Activated CD4-positive, alpha-beta T cell treated with anti-CD3 and anti-CD28 coated beads, Interleukin-2, amount 50 U/mL, for 24 hours (primary cell): Measurements from ENCODE around the gene SLC6A17.

Source experiments
- DNase-seq, 2 donors: peaks; one replicate each; pipeline ENCODE4 v3.0.0-alpha.2; 2020; ENCODE audit warnings: low read depth in 1 of 2, low spot score in 1 of 2

Gene SLC6A17

GRCh38 chr1:110239441-110240430 lies 89.4 kb downstream of the SLC6A17 start:
- DNase-seq: no peak

GRCh38 chr1:110240476-110241210 lies 90.3 kb downstream of the SLC6A17 start:
- no peak for DNase-seq

DNA sequence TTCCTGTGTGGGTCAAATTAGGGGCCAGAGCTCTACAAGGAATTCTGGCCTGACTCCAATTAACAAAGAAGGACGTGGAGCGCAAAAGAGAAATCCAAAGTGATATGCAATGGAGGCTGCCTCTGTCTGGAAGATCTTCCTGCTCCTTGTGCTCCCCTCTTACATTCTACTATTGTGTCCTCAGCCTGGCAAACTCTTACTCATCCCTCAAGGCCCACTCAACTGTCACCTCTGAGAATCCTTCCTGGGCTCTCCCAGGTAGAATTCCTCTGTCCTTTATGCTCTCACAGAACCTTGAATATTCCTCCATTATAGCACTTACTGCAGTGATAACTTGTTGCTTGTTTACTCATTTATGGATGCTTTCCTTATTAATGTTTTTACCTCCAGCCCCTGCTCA lies 91.2 kb downstream of the SLC6A17 start:
- no peak for DNase-seq

DNA sequence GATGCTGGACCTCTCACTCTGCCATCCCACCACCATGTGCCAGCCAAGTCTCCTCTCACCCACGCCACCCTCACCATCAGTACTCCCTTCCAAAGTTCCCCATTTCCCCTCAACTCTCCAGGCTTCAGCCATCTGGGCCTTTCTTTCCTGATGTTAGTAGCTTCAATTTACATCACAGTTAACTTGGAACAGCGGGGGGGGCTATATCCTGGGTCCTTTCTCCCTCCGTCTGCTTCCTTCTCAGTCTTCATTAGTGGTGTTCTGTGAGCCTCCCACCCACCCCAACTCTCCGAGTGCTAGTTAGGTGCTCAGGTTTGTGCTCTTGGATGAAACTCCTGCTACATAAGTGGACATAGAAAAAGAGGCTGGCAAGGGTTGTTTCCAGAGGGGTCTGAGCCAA lies 91.8 kb downstream of the SLC6A17 start:
- DNase-seq: no peak

- DNase-seq: no peak
Observed at GRCh38 chr1:110242731-110243130, 92.4 kb downstream of the SLC6A17 start.

DNA sequence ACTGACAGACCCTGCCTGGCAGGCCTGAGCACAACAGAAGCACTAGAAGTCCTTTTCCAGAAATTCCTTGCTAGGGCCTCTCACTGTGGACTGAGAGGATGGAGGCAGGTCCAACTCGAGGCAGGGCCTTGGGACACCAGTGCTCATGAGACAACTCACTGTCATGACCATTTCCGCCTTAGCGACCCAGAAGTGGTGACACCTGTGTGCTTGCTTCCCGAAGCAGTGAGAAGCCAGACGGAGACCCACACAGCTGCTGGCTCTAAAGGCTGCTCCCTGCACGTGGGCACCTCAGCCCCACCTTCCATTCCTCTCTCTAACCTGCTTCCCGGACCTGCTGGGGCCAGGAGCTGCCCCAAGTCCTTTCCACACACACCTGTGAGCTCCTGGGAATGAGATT lies 92.9 kb downstream of the SLC6A17 start:
- no peak for DNase-seq

DNA sequence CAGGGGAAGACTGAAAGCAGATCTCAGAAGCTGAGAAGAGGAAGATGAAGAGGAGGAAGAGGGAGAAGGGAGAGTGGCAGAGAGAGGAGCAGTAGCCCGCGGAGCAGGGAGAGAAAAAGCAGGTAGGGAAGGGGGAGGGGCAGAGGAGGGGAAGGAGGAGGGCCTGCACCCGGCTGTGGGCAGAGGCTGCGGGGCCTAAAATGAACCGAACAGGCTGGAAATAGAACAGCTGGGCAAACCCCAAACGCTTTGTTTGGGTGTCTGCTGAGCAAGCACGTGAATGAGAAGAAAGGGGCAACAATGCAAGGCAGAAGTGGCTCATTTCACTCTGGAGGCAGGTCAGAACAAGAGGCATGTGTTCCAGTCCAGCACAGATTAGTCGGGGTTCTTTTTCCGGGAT lies 93.3 kb downstream of the SLC6A17 start:
- no peak for DNase-seq

GRCh38 chr1:110245876-110246620 lies 95.8 kb downstream of the SLC6A17 start:
- no peak for DNase-seq

DNA sequence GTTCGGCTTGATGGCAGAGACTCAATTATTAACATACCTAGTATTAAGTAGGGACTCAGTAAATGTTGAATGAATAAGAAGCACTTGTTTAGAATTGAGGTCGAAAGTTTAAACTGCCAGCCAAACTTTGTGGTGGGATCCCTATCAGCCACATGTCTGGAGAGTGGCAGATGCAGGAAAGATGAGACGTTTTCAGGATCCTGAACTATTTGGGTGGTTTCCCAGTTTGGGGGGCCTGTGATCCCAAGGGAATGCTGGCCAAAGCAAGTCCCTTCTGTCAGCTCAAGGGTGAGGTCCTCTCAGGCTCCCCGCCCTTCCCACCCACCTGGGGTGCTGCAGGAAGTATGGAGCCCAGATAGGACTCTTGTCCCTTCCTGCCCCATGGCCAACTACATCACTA lies 98.5 kb downstream of the SLC6A17 start:
- DNase-seq: no peak

DNA sequence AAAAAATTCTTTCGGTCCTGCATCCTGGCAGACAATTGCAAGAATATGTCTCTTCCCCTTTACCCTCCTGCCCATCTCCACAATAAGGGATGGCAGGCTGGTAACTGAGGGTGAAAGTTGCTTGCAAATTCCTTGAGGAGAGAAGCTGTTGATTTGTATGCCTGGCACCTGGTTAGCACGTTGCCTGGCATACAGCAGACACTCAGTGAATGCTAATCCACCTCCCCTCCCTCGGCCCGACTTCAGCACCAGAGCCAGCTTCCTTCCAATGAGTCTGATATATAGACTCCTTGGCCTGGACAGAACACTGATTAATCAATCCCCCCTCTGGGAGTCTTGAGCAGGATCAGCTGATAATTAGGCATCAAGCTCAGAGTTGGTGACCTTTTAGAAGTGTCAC lies 99.0 kb downstream of the SLC6A17 start:
- no peak for DNase-seq

DNA sequence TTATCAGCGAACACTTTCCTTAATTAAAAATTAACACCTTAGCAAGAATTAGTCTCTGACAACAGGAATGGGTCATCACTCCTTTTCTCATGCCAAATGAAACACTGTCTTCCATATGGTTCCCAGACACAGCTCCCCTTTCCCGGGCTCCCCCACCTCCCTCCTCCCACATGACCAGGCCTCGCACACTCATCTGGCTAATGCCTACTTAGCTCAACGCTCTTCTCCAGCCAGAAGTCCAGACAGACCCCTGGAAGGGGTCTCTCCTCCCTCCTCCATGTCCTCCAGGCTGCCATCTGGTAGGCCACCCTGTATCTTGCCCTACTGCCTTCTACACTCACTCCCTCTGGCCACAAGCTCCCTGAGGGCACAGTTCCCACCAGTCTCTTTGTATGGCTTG lies 99.7 kb downstream of the SLC6A17 start:
- DNase-seq: no peak

- DNase-seq: no peak
Observed at GRCh38 chr1:110250749-110251148, 100.5 kb downstream of the SLC6A17 start.
